Choroid plexus epithelial cell (primary cell): Measurements from ENCODE around the gene ARL14.

Experiments
- DNase-seq: peaks from one replicate; pipeline ENCODE4 v3.0.0-alpha.2; 2010; ENCODE audit warnings: low read depth
- H3K4me3 ChIP-seq: 2 replicates; pipeline ENCODE4 v1.5.1; 2011; ENCODE audit warnings: low read depth, mild to moderate bottlenecking, control low read depth, low read length, moderate library complexity
- TF ChIP-seq, protein P1 (sequence below): conservative IDR thresholded peaks from 2 replicates; pipeline ENCODE4 v1.5.1; 2011; ENCODE audit warnings: low read depth, mild to moderate bottlenecking, control low read depth, inconsistent platforms, low read length, moderate library complexity

The ARL14 gene

DNA sequence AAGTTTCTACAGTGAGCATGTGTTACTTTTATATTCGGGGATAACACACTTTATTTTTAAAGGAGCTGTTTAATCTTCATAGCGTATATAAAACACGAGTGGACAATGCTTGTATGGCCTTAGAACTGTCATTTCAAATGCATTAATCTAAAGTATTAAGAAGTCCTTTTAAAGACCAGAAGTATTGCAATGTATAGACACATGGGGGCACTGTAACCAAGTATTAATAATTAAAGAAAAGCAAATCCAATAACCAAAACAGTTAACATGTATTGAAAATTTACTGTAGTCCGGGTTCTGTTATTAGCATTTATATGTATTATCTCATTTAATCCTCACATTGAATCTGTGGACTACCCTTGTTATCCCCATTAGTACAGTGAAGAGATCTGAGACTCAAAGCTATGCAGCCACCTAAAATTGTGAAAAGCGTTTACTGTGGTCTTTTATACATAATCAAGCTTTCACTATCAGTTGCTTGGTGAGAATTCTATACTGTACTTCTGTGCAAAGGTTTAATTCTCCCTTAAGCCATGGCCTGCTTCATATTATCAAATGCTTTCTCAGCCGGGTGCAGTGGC lies 10.1 kb downstream of the ARL14 start:
- DNase-seq = peak; percentile 56
- TF ChIP-seq, protein P1, sequence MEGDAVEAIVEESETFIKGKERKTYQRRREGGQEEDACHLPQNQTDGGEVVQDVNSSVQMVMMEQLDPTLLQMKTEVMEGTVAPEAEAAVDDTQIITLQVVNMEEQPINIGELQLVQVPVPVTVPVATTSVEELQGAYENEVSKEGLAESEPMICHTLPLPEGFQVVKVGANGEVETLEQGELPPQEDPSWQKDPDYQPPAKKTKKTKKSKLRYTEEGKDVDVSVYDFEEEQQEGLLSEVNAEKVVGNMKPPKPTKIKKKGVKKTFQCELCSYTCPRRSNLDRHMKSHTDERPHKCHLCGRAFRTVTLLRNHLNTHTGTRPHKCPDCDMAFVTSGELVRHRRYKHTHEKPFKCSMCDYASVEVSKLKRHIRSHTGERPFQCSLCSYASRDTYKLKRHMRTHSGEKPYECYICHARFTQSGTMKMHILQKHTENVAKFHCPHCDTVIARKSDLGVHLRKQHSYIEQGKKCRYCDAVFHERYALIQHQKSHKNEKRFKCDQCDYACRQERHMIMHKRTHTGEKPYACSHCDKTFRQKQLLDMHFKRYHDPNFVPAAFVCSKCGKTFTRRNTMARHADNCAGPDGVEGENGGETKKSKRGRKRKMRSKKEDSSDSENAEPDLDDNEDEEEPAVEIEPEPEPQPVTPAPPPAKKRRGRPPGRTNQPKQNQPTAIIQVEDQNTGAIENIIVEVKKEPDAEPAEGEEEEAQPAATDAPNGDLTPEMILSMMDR = no peak
- no peak overlapping the region for H3K4me3 ChIP-seq

GRCh38 chr3:160691151-160691550 lies 14.2 kb downstream of the ARL14 start:
- TF ChIP-seq, protein P1 = no peak
- DNase-seq = no peak
- H3K4me3 ChIP-seq = no peak overlapping the region

- TF ChIP-seq, protein P1 = no peak
- no peak overlapping the region for H3K4me3 ChIP-seq
- no peak for DNase-seq
These were observed 15.0 kb downstream of the ARL14 start for GRCh38 chr3:160691962-160692361.

DNA sequence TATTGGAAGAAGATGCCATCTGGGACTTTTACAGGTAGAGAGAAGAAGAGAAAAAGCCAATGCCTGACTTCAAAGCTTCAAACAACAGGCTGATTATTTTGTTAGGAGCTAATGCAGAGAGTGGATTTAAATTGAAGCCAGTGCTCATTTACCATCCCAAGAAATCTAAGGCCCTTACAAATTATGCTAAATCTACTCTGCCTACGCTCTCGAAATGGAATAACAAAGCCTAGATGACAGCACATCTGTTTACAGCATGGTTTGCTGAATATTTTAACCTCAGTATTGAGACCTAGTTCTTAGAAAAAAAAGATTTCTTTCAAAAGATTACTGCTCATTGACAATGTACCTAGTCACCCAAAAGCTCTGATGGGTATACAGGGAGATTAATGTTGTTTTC lies 16.2 kb downstream of the ARL14 start:
- H3K4me3 ChIP-seq = no peak overlapping the region
- TF ChIP-seq, protein P1 = no peak
- no peak for DNase-seq

DNA sequence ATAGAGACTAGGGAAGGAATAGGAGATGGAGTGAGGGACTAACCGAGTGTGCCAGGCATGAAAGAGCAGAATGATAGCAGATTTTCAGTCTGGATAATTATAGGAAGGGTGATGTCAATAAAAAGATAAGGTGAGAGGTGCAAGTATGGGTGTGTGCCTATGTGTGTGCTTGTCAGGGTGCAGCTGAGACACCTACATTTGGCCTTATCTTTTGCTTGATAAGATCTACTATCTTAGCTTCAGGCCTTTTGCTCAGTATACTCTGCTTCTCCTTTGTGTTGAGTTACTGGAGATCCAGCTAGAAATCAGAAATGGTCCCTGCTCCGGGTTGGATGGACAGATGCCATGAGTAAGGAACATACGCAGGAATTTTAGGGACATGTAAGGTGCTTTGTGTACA lies 17.4 kb downstream of the ARL14 start:
- DNase-seq = no peak
- TF ChIP-seq, protein P1 = no peak
- no peak overlapping the region for H3K4me3 ChIP-seq

DNA sequence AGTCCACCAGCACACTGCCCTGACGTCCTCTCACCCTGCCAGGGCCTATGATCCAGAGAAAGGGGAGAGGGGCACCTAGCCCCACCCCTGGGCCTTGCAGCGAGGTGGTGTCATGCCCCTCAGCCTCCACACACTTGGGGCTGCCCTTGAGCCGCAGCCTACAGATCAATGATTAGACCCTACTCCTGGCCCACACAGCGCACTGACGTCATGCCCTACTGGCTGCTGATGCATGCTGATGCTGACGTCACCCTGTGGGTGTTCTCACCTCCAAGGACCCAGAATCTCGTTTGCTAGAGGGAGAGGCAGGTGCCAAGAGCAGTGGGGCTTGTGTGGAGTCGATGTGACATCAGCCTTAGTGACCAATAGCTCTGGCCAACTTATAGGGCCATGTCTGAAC lies 18.0 kb downstream of the ARL14 start:
- no peak for DNase-seq
- TF ChIP-seq, protein P1 = no peak
- H3K4me3 ChIP-seq = no peak overlapping the region

GRCh38 chr3:160695915-160696327 lies 19.0 kb downstream of the ARL14 start:
- H3K4me3 ChIP-seq = no peak overlapping the region
- TF ChIP-seq, protein P1 = no peak
- no peak for DNase-seq
